ENCODE results near the gene NPTX1.

Gene NPTX1

GRCh38 chr17:80443916-80444643, 32.3 kb downstream of the NPTX1 start:
- no peak for DNase-seq (ENCODE audit: low read depth in 2 of 2)

DNA sequence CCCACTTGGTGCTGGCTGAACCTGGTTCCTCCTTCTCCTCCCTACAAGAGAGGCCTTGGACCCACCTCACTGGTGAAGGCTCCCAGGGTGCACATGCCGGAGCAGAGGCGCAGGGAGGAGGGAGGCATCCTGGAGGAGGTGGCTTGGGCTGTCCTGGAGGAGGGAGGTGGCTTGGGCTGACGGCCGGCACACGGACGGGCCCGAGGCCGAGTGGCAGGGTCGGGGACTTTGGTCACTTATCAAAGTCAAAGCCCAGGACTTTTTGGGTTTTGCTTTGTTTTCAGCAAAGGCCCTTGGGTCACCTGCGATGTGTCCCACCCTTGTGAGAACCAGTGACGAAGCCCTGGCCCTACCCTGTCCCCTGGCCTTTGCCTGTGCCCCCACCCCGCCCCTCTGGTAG, 32.9 kb downstream of the NPTX1 start:
- DNase-seq (ENCODE audit: low read depth in 2 of 2), result no peak

DNA sequence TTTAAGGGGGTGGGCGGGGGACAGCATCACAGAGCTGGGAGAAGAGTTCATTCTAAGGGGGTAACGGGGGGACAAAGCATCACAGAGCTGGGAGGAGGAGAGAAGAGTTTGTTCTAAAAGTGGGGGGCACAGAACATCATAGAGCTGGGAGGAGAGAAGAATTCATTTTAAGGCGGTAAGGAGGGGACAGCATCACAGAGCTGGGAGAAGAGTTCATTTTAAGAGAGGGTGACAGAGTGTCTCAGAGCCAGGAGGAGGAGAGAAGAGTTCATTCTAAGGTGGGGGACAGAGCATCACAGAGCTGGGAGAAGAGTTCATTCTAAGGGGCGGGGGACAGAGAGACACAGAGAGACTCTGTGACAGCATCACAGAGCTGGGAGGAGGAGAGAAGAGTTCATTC, 33.6 kb downstream of the NPTX1 start:
- DNase-seq (ENCODE audit: low read depth in 2 of 2), result no peak

DNA sequence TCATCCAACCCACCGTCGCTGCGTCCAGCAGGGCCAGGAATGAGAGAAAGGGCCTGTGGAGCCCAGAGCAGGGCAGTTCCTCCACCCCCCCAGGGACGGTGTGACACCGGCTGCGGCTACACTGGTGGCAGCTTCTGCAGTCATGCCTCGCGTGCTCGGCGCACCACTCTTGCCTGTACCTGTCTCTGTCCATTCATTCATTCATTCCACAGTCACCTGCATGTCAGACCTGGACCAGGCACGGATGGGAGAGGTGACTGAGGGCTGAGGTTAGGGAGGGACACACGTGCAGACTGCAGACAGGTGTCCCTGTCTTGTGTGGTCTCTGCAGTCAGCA, 34.1 kb downstream of the NPTX1 start:
- no peak for DNase-seq (ENCODE audit: low read depth in 2 of 2)

- no peak for DNase-seq (ENCODE audit: low read depth in 2 of 2)
These were observed 34.6 kb downstream of the NPTX1 start for GRCh38 chr17:80441598-80442322.

- no peak for DNase-seq (ENCODE audit: low read depth in 2 of 2)
These were observed 35.3 kb downstream of the NPTX1 start for GRCh38 chr17:80441133-80441578.

- no peak for DNase-seq (ENCODE audit: low read depth in 2 of 2)
These were observed 36.9 kb downstream of the NPTX1 start for GRCh38 chr17:80439499-80439898.

GRCh38 chr17:80438806-80439205, 37.6 kb downstream of the NPTX1 start:
- no peak for DNase-seq (ENCODE audit: low read depth in 2 of 2)

- DNase-seq (ENCODE audit: low read depth in 2 of 2), result no peak
These were observed 38.9 kb downstream of the NPTX1 start for GRCh38 chr17:80437532-80437931.

- DNase-seq (ENCODE audit: low read depth in 2 of 2), result no peak
These were observed 42.3 kb downstream of the NPTX1 start for GRCh38 chr17:80433916-80434666.

DNA sequence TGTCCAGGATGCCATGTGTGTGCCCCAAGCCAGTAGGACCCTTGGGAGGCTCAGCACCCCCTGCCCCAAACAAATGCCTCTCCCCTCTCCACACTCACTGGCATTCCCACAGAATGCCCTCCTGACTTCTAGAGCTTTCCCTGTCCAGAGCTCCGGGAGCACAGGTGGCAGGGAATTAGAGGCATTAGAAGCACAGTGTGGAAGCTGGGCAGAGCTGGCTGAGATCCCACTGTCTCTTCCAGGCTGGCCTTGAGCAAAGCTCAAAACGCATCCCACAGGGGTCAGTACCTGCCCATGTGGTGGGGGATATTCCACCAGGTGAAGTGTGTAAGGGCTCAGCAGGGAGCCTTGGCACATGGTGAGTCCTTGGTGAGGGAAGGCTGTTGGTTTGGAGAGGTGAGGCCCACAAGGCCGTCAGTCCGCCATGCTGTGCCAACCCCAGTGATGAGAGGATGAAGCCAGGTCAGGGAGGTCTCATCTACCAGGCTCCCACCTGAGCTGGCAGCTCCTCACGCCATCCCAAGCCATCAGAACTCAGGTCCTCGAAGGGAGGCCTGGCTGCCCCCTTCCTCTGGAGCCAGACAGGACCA, 43.4 kb downstream of the NPTX1 start:
- DNase-seq (ENCODE audit: low read depth in 2 of 2), result no peak

- DNase-seq (ENCODE audit: low read depth in 2 of 2), result no peak
These were observed 44.0 kb downstream of the NPTX1 start for GRCh38 chr17:80432350-80432955.

- DNase-seq (ENCODE audit: low read depth in 2 of 2), result no peak
These were observed 44.9 kb downstream of the NPTX1 start for GRCh38 chr17:80431246-80432195.

DNA sequence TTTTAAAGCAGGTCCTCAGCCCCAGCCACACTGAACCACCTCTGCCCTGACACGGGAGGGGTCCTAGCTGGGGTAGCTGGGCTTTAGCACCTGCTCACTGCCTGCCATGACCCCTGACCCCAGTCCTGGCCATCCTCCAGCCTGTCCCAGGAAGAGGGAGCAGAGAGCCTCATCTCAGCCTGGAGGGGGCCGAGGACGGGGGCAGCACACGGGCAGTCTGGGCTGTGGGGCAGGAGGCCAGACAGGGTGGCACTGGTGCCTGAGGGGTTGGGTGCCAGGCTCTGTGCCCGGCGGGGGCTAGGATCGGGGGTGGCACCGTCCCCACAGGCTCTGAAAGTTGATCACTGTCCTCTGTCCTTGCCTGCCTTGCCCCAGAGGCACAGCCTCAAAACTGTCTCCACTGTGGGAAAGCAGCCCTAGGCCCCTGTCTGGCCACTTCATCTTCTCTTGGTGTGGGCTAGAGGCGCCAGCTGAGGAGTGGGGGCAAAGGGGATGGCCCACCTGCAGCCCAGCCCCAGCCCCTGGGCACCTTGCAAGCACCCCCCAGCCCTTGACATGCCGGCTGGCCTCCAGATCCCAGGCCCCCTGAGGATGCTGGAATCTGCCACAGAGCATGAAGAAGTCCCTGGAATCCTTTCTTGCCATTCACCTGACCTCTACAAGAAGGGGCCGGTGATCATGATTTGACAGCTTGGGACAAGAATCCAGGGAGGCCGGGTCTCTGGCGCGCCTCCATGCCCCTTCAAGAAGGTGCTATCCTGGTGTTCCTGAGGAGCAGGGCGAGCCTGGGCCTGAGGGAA, 45.8 kb downstream of the NPTX1 start:
- DNase-seq (ENCODE audit: low read depth in 2 of 2), result no peak

DNA sequence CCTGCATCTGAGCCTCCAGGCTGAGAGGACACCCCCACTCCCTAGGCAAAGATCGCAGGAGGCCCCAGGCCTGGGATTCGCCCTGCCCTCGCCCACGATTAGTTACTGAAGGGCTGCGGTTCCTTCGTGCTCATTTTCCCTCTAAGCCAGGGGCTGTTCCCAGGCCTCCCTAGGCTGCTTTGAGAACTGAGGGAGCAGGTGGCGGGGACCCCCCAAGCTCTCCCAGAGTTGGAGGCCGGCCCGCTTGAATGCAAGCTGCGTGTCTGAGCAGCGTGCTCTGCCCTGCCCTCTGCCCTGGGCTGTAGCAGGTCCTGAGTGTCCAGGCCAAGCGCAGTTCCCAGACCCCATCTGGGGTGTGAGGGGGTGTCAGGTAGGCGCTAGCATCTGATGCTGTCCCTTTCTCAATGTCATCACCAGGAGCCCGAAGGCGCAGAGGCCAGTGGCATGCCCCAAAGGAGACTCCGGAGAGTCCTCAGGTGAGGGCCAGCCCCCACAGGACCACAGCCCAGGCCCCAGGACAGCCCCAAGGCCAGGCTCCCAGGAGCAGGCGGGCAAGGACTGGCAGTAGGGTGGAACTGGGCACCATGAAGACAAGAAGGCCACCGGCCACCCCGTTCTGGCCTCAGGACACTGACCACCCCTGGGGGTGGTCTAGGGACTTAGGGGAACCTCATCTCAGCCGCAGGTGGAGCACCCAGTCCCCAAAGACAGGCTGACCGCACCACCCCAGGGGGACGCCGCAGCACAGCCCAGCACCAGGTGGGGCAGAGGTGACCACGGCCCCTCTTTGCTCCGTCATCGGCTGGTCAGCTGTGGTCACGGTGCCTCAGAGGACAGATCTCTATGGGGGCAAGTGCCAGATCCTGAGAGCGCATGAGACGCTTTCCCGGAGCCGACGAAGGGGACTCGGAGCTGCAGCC, 46.8 kb downstream of the NPTX1 start:
- no peak for DNase-seq (ENCODE audit: low read depth in 2 of 2)

DNA sequence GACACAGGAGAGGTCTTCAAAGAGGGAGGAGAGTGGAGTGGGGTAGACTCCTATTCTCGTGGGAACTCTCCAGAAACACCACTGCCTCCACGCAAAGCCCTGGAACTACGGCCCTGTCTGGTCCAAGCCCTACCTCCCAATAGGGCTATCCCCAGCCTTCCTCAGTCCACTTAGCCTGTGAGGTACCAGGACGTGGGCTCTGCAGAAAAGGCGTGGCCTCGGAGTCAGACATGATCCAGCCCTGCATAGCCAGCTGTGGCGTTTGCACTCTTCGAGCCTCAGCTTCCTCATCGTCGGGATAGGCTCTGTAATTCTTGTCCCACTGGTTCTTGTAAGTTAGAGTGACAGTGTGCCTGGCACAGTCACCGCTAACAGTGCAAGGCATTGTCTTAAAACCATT, 47.6 kb downstream of the NPTX1 start:
- no peak for DNase-seq (ENCODE audit: low read depth in 2 of 2)

DNA sequence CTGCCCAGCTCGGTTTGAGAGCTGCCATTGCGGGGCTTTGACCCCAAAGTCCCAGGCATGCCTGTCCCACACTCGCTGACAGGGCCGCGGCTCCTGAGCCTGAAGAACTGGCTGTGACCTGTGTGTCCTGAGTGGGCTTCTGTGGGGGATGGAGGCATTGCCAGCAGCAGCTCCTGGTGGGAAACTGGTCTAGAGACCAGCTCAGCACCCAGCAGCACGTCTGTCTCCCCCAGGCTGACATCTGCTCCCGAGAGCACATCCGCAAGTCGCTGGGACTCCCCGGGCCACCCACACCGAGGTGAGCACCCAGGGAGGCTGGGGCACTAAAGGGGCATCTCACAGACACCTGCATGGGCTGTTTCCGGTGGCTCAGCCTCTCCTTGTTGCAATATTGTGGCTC, 48.0 kb downstream of the NPTX1 start:
- no peak for DNase-seq (ENCODE audit: low read depth in 2 of 2)

DNA sequence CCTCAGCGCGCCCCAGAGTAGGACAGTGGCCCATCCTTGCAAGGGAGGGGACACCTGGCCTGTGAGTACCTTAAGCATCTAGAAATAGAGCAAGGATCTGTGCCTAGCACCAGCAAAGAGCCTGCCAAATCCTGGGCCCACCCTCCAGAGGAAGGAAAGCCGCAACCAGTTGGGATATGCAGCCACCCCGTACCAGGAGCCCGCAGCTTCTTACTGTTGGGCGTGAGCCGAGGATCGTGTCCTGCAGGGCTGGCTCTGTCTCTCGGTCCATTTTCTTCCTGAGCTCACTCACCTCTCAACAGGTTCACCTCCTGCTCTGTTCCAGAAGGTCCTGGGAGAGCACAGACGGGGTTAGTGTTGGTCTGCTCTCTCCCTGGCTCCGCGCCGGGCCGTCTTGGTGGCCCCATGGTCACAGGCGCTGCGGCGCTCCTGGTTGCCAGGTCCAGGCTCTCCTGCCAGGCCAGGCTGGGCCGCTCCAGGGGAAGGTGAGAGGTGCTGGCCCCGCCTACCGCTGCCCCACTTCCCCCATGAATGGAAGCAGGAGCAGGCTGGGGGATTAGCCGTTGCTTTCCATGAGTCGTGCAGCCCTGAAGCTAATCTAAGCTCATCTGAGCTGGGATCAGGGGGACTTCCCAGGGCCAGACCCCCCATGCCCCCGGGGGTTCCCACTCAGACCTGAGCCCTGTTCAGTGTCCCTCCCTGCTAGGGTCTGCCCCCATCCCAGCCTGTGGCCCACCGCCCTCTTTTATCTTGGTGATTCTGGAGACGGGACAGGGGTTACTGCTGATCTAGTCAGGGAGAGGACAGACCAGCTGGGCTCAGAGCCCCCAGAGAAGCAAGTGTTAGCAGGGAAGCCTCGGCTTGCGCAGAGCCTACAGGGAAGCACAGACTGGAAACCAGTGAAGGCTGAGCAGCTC, 48.8 kb downstream of the NPTX1 start:
- no peak for DNase-seq (ENCODE audit: low read depth in 2 of 2)

All from stimulated activated CD8-positive, alpha-beta memory T cell treated with anti-CD3 and anti-CD28 coated beads, Interleukin-7, amount 100 ng/mL, for 4 hours (primary cell).